Left colon (tissue), 2 donors: ENCODE results near the gene AFF1. TPM values are rescaled to one million over a fixed set of nuclear protein-coding genes. Genes with fewer than 3 reads are reported as not detected.

Source experiments
- ATAC-seq: fragments of 200-7000 bp; cut with Tn5 transposase; one replicate; pipeline ENCODE4 v1.9.1; 2020; ENCODE audit warnings: mild to moderate bottlenecking, moderate library complexity
- DNase-seq, 2 donors: peaks; one replicate each; pipeline ENCODE4 v3.0.0-alpha.2; 2020
- intact Hi-C, 2 donors: fragments of 100-400 bp; cut with DNase I in 1 of 2; cut with micrococcal nuclease in 1 of 2; formaldehyde crosslinking; loops; one replicate each; pipeline versions ENCODE4 v1.11.2 to v1.14.0; 2022; cut with DNase I, micrococcal nuclease
- total RNA-seq, 2 donors: library from RNA; stranded (reverse); fragmentation: NEBNext Ultra II Directional; extraction: Animal tissue kit (Norgen Biotek cat#: 25700); gene quantifications; one replicate each; pipeline ENCODE4 v1.2.1, GENCODE V29; 2021
- donor health status: DM: no; HTN: no; CAD: no.
- donor health status: DM: yes; HTN: yes; CAD: no.

Gene AFF1
- total RNA-seq, 2 donors from 2014 or later: 86.2 to 95.2 TPM

DNA sequence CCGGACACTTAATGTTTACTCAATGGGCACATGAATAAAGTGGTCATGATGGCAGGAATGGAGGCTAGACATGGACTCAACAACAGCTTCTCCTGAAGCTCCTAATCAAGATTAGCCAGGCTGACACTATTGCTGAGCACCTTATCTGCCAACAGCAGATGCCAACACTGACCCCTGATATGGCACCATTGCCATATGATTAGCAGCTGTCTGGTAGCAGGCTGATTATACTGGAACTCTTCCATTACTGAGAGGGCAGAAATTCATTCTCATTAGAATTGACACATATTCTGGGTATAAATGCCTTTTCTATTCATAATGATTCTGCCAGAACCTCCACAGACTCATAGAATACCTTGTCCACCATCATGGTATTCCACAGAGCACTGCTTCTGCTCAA lies 18.4 kb upstream of the AFF1 start:
- DNase-seq: no peak
- intact Hi-C loops: no loop called here
- no peak for ATAC-seq

DNA sequence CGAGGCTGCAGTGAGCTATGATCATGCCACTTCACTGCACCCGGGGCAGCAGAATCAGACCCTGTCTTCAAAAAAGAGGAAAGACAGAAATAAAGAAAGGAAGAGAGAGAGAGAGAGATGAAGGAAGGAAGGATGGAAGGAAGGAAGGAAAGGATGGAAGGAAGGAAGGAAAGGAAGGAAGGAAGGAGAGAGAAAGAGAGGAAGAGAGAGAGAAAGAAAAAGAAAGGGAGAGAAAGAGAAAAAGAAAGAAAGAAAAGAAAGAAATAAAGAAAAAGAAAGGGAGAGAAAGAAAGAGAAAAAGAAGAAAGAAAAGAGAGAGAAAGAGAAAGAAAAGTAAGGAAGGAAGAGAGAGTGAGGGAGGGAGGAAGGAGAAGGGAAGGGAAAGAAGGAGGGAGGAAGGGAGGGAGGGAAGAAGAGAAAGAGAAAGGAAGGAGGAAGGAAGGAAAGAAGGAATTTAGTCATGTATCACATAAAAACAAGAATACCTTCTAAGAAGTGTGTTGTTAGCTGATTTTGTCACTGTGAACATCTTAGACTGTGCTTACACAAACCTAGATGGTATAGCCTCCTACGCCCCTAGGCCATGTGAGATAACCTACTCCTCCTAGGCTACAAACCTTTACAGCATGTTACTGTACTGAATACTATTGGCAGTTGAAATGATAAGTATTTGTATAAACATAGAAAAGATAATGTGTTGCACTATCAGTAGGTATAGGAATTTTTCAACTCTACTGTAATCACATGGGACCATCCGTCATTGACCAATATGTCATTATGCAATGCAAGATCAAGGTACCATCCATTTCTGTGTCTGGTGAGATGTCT lies 17.4 kb upstream of the AFF1 start:
- intact Hi-C loops: no loop called here

DNA sequence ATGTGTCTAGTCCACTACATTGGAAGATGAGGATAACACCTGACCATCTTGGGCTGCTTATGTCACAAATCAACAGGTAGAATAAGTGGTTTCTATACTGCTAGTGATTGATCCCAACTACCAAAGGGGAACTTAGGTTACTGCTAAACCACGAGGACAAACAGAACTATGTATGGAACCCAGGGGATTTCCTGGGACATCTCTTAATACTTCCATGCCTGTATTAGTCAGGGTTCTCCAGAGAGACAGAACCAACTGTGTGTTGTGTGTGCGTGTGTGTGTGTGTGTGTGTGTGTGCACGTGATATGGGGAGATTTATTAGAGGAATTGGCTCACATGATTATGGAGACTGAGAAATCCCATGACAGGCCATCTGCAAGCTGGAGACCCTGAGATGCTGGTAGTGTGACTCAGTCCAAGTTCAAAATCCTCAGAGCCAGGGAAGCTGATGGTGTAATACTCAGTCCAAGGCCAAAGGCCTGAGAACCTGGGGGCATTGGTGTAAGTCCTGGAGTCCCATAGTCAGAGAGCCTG lies 16.2 kb upstream of the AFF1 start:
- no peak for DNase-seq
- ATAC-seq: no peak
- intact Hi-C loops: no loop called here

More for the DNA sequence above, 17.4 kb upstream of the AFF1 start:
- no peak for DNase-seq
- no peak for ATAC-seq

DNA sequence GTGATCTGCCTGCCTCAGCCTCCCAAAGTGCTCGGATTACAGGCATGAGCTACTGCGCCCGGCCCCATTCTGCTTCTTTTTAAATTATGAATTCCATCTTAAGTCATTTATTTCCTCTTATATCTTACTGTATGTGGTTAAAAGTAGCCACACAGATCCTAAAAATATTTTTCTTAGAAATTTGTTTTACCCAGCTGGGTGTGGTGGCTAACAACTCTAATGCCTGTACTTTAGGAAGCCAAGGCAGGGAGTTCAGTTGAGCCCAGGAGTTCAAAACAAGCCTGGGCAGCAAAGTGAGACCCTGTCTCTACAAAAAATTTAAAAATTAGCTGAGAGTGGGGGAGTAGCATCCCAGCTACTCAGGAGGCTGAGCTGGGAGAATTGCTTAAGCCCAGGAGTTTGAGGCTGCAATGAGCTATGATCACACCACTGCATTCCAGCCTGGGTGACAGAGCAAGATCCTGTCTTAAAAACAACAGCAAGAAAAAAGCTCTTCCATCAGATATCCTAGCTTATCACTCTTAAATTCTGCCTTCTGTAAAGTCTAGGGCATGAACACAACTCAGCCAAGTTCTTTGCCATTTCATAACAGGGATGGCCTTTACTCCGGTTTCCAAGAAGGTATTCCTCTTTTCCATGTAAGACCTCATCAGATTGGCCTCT lies 15.1 kb upstream of the AFF1 start:
- intact Hi-C loops: loop anchor here in 1 of 2 donors (5.0 kb wide), 2 partner anchors 173 to 318 kb away; no protein-coding TSS in a partner anchor
- no peak for ATAC-seq
- no peak for DNase-seq

DNA sequence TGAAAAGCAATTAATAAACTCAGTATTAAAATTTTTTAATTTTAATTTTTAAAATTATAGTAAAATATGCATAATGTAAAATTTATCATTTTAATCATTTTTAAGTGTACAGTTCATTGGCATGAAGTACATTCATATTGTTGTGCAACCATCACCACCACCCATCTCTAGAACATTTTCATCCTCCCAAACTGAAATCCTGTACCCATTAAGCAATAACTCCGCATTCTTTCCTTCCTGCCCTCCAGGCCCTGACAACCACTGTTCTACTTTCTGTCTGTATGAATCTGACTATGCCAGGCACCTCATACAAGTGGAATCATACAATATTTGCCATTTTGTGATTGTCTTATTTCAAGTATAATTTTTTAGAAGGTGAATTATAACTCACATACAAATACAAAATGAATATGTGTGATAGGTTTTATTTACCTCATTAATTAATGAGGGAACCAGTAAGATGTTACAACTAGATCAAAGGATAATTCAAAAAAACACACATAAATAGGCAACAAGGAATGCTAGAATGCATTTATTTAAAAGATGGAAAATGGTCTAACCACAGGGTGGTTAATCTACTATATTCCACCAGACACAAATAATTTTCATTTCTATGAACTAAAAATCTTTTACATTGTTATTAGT lies 13.1 kb upstream of the AFF1 start:
- DNase-seq (no peak), ATAC-seq (no peak)
- intact Hi-C loops: loop anchor here in 1 of 2 donors (5.0 kb wide), 2 partner anchors 171 to 316 kb away; no protein-coding TSS in a partner anchor

DNA sequence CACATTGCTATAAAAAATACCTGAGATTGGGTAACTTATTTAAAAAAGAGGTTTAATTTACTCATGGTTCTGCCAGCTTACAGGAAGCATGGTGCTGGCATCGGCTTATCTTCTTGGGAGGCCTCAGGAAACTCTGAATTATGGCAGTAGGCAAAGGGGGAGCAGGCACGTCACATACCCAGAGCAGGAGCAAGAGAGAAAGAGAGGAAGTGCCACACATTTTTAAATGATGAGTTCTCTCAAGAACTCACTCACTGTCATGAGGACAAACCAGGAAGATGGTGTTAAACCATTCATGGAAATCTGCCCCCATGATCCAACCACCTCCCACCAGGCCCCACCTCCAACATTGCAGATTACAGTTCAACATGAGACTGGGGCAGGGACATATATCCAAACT lies 10.0 kb upstream of the AFF1 start:
- intact Hi-C loops: loop anchor here in 1 of 2 donors (5.0 kb wide), 2 partner anchors 167 to 312 kb away; no protein-coding TSS in a partner anchor
- no peak for ATAC-seq
- DNase-seq: no peak

DNA sequence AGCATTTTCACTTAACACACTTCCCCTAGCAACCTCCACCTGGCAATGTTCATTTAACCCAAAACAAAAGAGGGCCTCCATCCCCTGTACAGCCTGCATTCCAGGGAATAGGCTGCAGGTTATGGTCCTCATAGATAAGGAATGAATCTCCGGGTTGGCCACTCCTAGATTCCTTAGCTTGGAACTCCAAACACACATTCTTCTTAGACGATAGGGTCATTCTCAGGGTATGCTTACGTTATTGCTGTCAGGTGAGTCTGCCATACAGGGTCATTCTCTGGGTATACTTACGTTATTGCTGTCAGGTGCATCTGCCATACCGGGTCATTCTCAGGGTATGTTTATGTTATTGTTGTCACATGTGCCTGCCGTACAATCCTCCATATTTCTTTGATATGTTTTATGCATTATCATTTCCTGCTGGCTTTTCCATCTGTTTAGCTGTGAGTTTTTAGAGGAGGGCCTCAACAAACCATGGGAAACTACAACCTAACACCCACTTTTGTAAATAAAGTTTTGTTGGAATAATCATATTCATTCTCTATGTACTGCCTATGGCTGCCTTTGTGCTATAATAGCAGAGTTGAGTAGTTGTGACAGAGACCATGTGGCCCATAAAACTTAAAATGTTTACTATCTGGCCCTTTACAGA lies 8.2 kb upstream of the AFF1 start:
- ATAC-seq: no peak
- DNase-seq: no peak
- intact Hi-C loops: no loop called here

DNA sequence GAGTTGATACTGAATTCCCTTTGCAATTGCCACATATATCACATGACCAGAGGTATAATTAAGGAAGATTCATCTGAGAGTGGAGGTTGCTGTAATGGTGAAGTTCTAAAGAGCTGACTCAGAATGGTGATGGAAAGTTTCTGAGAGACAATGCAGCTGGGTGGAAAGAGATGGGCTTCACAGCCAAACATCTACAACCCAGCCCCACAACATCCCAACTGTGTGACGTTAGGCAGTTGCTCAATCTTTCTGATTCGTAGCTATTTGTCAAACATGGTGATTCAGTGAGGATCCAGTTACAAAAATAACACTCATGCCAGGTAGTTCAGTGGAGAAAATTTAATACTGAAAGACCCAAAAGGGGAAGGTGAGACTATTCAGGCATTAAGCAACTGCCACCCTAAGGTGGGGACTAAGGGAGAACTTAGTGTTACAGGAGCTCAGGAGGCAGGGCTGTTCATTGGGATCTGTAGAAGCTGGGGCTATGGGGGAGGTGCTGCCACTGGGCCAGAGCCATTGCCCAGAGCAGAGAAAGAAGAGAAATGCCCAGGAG lies 6.9 kb upstream of the AFF1 start:
- ATAC-seq (no peak), DNase-seq (no peak)
- intact Hi-C loops: no loop called here

DNA sequence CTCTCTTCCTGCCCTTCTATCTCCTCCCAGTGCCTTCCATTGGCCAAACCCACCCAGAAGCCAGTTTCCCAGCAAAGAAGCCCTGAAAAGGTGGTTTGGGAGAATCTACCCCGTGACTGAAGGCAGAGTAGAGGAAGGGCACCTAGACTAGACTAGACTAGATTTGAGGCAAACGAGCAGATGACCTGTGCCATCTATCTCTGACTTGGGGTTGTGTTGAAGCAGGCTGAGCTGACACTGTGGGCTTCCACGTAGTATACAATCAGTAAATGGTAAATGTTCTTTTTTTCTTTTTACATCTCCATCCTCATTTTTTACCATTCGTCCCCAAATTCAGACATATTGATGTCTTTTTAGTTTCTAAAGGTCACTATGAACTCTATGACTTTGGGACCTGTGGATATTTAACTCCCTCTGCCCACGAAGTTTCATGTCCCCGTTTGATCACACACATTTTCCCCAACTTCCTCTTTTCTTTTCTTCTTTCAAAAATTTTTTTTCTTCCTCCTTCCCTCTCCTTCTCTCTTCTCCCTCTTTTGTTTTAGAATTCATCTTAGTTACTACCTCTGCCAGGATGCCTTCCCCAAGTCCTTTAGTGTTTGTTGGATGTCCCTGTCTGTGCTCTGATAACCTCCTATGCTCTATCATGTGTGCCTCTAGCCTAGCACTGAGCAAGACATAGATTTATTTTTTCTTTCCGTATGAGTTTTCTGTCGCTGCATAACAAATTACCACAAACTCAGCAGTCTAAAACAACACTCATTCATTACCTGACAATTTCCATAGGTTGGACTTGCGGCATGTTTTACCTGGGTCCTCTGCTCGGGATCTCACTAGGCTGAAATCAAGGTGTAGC lies 6.2 kb upstream of the AFF1 start:
- DNase-seq: no peak
- intact Hi-C loops: no loop called here
- ATAC-seq: no peak

DNA sequence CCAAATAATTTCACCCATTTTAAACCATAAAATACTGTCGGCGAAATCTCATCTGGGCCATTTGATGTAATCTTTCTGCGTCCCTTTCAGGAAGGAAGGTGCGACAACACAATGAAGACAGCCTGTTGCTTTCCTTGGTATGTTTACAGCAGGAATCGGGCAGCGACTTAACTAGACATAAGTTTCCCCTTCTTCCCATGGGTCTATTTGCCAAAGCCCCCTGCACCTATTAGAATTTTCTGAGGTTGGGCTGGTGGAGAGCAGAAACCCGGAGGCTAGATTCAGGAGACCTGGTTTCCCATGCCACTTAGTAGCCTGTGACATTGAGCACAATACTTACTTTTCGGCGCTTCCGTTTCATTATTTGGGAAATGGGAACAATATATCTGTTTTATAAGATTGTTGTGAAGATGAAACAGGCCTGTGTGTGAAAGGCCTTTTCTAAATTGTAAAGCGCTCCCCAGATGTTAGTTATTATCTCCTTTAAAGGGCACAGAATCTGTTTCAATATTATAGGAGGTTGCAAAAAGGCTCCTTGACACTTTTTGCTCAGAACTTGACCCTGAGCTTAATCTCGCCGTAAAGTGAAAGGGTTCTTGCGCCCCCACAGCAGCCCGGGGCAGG lies 552 bp upstream of the AFF1 start:
- peak in 1 of 2 donors; percentile 23 for DNase-seq
- intact Hi-C loops: no loop called here
- no peak for ATAC-seq

DNA sequence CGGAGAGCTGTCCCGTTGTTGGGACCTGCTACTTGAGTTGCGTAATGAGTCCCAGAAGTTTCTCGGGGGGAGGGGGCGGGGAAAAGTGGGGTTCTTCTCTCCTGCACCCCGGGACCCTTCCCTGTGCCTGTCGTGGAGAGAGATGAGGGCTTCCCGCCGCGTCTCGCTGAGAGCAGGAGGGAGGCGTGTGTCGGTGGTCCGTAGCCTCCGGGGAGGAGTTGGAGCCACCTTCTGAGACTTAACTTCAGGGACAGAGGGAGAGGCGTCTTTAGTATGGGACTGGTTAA lies 698 bp downstream of the AFF1 start:
- ATAC-seq (no peak), DNase-seq (peak in 1 of 2 donors; percentile 59)
- intact Hi-C loops: no loop called here

DNA sequence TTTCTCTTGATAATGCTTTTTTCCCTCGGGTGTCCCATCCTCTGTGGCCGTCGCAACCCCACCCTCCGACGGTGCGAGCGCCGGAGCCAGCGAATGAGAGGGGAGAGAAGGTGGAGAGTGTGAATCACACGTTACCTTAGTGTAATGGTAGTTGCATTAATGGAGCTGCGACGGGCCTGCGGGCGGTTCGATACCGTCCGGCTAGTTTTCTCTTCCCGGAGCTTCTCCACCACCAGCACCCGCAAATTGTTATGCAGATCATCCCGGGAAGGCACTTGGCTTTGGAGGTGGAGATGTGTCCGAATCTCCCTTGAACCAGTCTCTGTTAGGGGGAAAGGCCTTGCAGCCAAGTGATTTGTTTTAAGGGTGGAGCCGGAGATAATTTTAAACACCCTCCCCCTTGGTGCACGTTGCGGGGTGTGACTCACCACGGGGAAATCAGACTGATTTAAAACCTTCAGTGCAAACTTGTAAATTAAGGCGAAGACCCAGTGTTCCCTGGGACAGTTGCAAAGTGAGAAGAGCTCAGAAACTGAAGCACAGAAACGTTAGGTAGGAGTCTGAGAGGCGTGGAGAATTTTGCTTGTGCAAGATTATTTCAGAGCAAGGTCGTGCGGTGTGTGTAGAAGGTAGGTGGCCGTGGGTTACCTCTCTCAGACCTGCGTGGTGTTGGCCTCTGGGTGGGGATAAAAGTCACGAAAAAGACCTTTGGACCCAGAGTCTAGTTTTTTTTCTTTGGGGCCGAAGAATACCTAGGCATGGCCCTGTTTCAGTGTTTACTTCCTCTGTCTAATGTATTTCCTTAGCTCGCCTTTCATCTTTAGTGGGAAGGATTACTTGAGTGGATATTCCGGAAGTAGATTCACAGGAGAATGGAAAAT lies 1.3 kb downstream of the AFF1 start:
- DNase-seq (peak; percentile 75 to 88), ATAC-seq (peak; percentile 59)
- intact Hi-C loops: loop anchor here in 1 of 2 donors (2.0 kb wide), 1 partner anchor 71 kb away; no protein-coding TSS in a partner anchor

DNA sequence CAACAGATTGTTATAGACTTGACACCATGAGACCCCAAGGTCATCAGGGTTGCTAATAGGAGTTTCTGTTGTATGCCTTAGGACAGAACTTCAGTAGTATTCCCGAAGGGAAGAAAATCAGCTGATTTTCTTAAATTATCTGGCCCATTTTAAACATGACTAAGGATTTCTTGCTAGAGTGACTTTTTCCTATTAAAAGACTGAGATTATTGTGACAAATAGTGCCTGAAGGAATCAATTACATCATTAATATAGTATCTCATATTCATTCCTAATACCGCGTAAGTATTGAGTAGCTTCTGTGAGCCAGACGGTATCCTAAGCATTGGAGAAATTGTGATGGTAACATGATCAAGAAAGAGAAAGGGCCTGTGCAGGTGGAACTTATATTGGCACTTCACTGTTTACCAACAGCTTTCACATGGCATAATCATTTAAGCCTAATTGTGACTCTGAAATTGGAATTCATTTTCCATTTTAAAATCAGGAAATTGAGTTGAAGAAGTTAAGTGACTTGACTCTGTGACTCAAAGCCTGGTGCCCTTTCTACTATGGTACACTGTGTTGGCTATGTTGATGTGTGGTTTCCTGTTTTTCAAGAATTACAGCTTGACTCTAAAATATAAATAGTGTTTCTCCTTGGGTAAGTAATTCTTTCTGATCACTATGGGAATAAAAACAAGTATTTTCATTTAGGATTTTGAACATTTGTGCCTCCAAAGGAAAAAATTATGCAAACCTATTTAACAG lies 4.1 kb downstream of the AFF1 start:
- ATAC-seq (no peak), DNase-seq (no peak)
- intact Hi-C loops: no loop called here

DNA sequence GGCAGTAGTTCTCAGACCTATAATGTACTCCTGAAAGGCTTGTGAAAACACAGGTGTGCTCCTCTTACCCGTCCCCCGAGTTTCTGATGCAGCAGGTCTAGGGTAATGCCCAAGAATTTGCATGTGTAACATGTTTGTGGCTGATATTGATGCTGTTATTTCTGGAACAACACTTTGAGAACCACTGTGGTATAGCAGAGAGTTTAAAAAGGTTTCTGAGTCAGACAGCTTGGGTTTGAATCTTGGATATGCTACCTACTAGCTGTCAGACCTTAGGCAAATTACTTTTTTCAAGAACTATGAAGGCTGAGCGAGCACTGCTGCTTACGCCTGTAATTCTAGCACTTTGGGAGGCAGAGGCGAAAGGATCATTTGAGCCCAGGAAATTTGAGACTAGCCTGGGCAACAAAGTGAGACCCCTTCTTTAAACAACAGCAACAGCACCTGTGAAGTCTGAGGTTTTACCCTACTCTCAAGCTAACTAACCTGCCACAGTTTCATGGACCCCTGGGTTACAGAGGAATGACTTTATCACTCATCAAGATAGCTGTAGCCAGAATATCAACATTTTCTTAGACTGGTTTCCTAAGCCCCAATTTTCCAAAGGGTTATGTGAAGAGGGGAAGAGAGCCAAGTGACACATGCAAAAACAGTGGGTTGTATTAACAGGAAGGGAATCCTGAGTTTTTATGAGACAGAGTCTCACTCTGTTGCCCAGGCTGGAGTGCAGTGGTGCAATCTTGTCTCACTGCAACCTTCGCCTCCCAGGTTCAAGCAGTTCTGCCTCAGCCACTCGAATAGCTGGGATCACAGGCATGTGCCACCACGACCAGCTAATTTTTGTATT lies 5.1 kb downstream of the AFF1 start:
- intact Hi-C loops: no loop called here
- no peak for DNase-seq
- ATAC-seq: no peak

DNA sequence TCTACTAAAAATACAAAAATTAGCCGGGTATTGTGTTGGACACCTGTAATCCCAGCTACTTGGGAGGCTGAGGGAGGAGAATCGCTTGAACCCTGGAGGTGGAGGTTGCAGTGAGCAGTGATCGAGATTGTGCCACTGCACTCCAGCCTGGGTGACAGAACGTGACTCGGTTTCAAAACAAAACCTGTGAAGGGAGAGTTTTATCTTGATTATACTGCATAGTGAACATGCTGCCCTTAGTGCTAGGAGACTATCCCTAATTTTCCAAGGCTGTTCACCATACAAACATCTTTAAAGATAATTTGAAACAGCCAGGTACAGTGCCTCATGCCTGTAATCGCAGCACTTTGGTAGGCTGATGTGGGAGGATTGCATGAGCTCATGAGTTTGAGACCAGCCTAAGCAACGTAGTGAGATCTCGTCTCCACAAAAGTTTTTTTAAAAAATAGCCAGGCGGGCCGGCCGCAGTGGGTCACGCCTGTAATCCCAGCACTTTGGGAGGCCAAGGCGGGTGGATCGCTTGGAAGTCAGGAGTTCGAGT lies 6.2 kb downstream of the AFF1 start:
- DNase-seq (no peak), ATAC-seq (no peak)
- intact Hi-C loops: no loop called here
